ENCODE results near the gene GPR162.
A peak's percentile ranks its signal among the peaks of the same experiment; 100 is the strongest.

Gene GPR162

GRCh38 chr12:6824085-6824775 is 2.6 kb downstream of the GPR162 start:
- DNase-seq, result no peak

- DNase-seq, result peak; percentile 35
These were observed 3.3 kb downstream of the GPR162 start for GRCh38 chr12:6824901-6825381.

- DNase-seq, result peak; percentile 94
These were observed 3.9 kb downstream of the GPR162 start for GRCh38 chr12:6825398-6826124.

- no peak for DNase-seq
These were observed 4.6 kb downstream of the GPR162 start for GRCh38 chr12:6826125-6826733.

GRCh38 chr12:6826734-6827436 is 5.3 kb downstream of the GPR162 start:
- peak; percentile 33 for DNase-seq

GRCh38 chr12:6827437-6827911 is 5.9 kb downstream of the GPR162 start:
- DNase-seq, result peak; percentile 92

- DNase-seq, result peak; percentile 79
These were observed 6.6 kb downstream of the GPR162 start, which contains the start of gene P3H3 for GRCh38 chr12:6827982-6828780. P3H3 (plus strand) TSS chr12:6828407; CDS start chr12:6828441, 34 bp downstream.

- peak; percentile 75 for DNase-seq
These were observed 7.3 kb downstream of the GPR162 start for GRCh38 chr12:6828781-6829535.

- DNase-seq, result no peak
These were observed 8.1 kb downstream of the GPR162 start for GRCh38 chr12:6829536-6830220.

GRCh38 chr12:6830286-6830890 is 8.8 kb downstream of the GPR162 start:
- peak; percentile 21 for DNase-seq

- no peak for DNase-seq
These were observed 9.4 kb downstream of the GPR162 start for GRCh38 chr12:6830999-6831398.

GRCh38 chr12:6831450-6831995 is 9.9 kb downstream of the GPR162 start:
- peak; percentile 15 for DNase-seq

GRCh38 chr12:6832125-6832524 is 10.5 kb downstream of the GPR162 start:
- no peak for DNase-seq

- DNase-seq, result no peak
These were observed 11.7 kb downstream of the GPR162 start for GRCh38 chr12:6833189-6833890.

GRCh38 chr12:6834254-6834653 is 12.6 kb downstream of the GPR162 start:
- DNase-seq, result no peak

GRCh38 chr12:6834873-6835272 is 13.3 kb downstream of the GPR162 start:
- DNase-seq, result no peak

GRCh38 chr12:6836851-6837250 is 15.2 kb downstream of the GPR162 start:
- no peak for DNase-seq

- DNase-seq, result no peak
These were observed 15.9 kb downstream of the GPR162 start for GRCh38 chr12:6837370-6838060.

- no peak for DNase-seq
These were observed 17.2 kb downstream of the GPR162 start for GRCh38 chr12:6838854-6839253.

Data from right hindlimb (tissue), 1 donor.